GM18517 (cell line): ENCODE results near the gene ITGA6.
A peak's percentile ranks its signal among the peaks of the same experiment; 100 is the strongest.

ENCODE experiments used
- ATAC-seq: cut with Tn5 transposase; IDR thresholded peaks from one replicate; pipeline ENCODE4 v1.9.1; 2021; ENCODE audit warnings: mild to moderate bottlenecking, moderate library complexity; ENCODE audit not compliant: unreplicated experiment

Gene ITGA6

DNA sequence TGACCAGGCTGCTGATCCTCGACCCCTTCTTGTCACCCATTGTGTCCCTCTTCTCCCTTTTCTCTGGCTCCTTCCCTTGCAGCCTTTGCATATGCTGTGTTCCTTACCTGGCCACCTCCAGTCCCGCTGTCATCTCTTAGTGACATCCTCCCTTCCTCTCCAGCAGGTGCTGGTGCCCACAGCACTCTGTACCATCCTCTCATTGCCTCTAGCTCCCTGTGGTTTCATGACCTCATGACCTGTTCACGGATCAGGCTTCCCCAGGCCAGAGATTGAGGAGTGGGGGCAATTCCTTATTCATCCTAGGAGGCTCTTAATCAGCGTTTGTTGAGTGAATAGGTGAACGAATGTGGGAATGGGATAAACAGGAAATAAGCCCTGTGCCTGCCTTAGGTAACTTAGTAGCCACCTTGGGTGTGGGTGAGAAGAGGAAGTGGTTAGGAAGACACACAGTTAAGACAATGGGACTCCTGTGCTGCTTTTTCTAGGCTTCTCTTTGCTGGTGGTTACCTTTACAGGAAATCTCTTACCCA, 35.5 kb downstream of the ITGA6 start:
- ATAC-seq: peak; percentile 54

DNA sequence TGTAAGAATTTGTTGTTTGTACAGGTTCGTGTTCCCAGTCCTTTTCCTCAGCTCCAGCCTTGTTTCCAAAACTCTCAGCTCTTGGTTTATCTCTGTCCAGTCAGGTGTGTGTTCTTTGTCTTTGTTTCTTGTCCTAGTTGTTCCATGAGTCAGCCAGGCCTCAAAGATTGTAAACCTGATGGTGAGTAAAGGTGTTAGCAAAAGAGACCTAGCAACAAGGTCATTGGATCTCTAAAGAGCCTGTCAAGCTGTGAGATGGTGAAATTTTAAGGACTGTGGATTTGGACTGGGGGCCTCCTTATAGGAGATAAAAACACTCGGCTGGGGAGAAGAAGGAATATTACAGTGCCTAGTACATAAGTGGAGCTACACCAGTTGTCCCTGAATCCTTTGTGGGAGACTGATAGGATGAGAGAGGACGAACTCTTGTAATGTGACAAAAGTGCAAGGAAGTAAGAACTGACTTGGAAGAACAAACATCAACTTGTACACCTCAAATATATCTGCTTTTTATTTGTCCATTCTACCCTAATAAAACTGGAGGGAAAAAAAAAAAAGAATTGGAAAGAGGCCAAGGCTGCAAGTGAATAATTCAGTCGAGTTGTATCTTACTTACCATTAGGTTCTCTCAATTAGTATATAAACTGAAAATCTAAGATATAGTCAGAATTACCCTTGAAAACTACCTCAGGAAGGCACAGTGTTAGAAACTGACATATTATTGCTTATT, 37.2 kb downstream of the ITGA6 start:
- ATAC-seq: no peak

DNA sequence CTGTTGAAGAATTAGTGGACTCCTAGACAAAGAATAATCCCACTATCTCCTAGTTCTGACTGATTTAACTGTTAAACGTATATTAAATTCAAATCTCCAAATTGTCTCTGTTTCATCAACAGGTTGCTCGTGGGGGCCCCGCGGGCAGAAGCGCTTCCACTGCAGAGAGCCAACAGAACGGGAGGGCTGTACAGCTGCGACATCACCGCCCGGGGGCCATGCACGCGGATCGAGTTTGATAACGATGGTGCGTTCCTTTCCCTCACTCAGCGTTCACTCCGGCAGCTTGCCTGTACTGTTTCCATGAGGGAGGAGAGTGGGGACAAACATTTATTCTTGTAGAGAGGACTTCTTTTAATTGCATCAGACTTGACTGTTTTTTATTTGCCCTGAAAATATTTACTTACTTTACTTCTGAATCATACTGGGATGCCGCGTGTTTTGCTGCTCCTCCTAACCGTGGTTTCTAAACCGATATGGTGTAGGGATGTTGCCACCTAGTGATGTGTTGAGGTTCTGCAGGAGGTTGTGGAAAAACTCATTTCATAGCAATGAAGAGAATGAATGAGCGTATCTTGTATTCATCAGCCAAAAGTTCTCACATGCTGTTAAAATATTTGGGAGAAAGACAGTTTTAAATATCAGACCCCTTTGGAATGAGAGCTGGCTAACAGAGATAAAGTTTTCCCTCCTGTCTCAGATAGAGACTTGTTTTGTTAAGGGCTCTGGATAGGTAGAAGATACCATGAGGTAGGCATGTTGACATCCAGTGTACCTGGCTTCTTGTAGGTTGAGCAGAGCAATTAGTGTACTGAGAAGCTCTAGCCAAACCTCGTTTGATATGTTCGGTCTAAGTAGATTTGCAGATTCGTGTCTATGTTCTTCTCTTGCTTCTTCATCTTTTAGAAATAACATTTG, 38.3 kb downstream of the ITGA6 start:
- ATAC-seq: no peak

DNA sequence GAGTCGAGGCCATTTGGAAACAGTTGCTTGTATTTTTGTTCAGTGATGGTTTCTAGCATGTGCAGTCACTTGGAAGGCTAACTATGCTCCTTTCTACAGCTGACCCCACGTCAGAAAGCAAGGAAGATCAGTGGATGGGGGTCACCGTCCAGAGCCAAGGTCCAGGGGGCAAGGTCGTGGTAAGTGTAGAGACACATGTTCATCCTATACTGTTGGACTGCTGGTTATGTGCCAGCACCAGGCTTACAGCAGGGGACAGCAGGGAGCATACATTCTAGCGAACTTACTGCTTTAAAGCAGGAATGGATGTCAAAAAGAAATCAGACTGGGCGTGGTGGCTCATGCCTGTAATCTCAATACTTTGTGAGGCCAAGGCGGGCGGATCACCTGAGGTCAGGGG, 40.0 kb downstream of the ITGA6 start:
- no peak for ATAC-seq

DNA sequence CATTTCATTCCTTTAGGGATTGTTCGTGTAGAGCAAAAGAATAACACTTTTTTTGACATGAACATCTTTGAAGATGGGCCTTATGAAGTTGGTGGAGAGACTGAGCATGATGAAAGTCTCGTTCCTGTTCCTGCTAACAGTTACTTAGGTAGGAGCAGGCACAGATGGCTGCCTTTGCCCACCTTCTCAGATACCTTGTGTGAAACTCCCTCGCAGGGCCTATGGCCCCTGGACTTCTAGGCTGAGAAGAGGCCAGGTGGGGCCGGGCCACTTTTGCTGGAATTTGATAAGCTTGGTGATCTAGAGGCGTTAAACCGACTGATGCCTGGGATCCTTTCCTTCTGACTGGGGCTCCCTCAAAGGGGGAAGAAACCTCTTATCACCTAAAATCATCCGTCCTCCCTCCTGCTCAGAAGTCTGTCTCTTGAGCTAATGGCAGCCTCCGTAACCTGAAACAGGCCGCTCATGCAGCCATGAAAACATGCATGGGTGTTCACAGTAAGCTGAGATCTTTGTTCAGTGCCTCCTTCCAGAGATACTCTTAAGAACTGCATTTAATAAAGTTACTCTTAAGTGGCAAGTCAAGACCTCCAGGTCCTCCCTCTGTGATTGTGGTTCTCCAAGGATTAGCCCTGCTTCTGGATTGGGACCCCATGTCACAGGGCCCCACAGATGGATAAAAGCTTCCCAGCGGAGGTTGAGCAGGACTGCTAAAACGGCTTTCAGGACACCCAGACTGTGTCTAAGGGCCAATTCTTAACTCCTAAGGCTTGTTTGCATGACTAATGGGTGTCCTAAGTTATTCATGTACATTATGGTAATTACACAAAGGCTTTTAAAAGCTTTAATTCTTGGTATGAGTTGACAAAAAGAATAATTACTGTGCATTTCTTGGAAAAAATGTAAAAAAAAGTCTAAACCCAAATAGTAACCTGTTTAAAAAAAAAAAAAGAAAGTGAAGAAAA, 43.9 kb downstream of the ITGA6 start:
- ATAC-seq: no peak

DNA sequence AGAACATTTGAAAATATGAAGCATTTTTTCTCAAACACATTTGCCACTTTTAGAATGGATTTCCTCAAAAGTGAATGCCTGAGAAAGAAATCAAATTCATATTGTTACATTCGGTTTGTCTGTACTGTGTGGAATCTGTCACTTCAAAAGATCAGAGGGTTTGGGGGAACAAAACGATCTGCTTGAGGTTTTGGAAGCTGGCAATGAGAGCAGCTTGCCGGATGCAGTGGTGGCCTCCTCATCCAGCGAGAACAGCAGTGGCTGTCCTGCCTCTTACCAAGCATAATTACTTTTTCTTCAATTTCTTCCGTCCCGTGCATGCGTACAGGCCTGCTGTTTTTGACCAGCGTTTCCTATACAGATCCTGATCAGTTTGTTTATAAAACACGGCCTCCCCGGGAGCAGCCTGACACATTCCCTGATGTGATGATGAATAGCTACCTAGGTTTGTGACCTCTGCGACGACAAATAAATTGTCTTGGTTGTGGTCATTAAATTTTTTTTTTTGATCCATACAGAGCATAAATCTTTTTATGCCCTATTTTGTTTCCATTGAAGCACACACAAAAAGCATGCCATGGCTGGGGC, 45.2 kb downstream of the ITGA6 start:
- no peak for ATAC-seq

DNA sequence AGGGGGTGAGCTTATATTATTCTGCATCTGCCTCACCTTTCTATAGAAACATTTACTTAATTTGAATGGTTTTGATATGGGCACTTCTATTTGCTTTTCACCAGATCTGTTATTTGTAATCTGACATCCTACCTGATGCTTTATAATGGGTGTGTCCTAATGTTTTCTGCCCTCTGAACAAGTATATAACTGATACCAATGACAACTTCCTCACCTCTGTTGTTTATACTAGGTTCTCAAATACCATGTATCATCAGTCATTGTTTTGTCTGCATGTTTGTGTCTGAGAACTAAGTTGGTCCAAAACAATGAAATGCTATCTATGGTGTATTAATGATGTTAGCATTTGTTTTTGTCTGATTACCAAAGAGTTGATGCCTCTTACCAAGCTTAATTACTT, 45.8 kb downstream of the ITGA6 start:
- ATAC-seq: no peak

DNA sequence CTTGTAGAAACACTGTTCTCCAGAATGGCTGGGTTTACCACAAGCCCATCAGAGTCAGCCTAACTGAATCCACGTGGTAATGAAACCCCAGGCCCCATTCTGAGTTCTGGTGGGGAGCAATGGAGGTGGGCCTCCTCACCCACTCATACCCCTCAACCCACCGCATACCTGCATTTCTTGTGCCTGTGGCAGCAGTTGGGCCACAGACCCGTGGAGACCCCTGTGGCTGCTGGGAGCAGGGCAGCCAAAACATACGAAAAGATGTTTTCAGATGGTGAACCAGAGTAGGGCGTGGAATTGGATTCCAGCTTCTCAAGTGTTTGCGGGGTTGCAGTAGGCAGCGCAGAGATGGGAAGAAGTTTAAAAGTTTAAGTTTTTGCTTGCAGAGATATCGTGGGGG, 51.0 kb downstream of the ITGA6 start:
- ATAC-seq: no peak

DNA sequence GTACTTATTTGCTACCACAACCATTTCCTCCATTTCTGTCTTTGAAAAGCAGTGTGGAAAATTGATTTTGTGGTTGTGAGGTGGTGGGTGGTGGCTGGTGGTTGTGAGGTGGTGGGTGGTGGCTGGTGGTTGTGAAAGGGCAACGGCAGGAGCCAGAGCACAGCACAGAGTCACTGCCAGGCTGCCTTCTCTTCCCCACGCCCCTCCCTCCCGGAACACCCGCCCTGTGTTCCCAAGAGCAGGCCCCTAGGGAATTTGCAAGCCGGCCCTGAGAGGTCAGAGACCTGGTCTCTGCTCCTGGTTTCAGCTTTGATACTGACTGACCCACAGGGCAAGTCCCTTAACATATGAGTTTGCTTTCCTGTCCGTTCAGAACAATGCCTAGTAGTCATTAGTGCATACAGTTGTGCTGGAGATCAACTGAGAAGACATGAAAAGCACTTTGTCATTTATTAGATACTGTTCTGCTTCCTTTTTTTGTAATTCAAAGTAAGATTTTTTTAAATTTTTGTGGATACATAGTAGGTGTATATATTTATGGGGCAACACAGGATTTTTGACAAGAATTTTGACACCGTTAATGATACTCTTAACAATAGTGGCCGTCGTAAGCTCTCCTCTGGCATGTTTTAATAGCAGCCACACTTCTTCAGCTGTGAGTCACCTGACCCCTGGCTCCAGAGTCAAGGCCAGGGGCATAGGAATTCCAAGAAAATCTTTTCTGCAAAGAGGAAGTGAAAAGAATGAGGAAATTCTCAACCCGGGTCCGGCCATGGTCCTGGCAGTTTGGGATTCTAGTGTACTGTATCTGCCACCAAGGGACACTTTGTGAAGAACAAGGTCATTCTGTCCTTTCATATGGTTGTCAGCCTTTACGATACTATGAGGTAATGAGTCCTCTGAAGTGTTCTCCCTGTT, 53.2 kb downstream of the ITGA6 start:
- ATAC-seq: no peak

DNA sequence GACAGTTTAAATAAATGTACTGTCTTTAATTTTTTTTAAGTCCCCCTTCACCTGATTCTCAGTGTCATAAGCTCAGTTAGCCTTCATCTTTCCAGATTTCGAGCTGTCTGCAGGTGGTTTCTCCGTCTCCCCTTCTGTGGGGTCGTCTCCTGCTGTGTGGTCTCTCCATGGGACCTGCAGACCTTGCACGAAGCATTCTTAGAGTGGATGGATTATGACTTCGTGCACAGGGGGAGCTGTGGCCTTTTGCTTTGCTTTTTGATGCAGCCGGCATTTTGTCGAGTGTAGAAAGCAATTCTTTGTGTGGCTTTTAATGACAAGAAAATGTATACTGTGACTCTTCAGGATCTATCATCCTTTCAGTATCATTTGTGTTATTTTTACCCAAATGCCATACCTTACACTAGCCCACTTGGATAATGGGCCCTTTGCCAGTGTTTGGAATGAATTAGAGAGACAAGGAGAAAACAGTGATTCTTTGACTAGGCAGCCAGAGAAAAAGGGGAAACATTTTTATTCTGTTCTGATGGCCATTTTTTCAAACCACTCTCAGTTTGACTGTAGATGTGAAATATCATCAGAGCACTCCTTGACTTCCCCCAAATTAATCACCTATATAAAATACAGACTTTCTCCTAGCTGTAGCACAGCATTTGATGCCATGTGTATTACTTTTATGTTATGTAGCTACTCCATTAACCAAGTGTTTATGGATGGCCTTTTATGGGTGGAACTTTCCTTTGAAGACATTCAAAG, 54.3 kb downstream of the ITGA6 start:
- no peak for ATAC-seq

DNA sequence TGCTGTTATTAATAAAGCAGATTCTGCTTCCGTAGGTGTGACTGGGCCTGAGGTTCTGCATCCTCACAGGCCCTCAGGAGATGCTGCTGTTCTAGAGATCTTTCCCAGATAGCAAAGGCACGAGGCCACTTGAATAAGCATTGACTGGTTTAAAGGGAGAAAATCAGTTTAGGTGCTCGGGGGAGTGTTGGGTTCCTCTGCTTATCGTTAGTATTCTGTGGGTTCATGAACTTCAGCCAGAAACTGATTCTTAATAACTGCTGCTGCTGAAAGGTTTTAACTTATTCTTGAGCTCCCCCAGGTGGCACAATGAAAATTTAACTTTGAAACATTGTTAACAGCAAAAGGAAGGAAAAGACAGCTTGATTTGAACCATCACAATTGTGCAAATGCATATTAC, 56.9 kb downstream of the ITGA6 start:
- ATAC-seq: no peak

DNA sequence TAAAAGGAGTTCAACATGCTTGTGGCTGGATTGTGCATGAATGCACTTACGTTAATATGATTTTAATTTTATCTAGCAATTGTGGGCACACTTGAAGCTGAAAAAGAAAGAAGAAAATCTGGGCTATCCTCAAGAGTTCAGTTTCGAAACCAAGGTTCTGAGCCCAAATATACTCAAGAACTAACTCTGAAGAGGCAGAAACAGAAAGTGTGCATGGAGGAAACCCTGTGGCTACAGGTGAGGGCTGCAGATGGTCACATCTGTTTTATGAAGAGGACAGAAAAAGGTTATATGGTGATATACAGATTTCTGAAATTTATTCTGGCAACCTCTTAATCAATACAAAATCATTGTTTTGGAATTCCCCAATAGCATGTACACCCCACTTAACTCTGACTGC, 57.3 kb downstream of the ITGA6 start:
- ATAC-seq: no peak

DNA sequence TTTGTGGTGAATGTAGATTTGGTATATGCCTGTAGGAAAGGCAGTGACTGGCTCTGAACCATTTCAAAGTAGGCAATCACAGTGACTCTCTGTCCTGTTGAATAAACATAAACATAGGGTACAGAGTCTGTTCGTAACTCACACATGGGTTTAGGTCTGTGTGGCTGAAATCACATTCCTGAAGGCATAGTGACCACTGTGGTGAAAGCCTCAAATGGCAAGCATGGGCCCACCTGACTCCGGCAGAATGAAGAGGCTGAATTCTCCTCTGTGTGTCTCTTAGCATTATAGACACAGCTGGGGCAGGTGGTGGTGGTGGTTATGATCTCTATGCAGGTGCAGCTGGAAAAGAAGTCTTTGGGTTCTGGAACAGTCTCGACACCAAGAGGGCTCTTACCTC, 61.2 kb downstream of the ITGA6 start:
- no peak for ATAC-seq

DNA sequence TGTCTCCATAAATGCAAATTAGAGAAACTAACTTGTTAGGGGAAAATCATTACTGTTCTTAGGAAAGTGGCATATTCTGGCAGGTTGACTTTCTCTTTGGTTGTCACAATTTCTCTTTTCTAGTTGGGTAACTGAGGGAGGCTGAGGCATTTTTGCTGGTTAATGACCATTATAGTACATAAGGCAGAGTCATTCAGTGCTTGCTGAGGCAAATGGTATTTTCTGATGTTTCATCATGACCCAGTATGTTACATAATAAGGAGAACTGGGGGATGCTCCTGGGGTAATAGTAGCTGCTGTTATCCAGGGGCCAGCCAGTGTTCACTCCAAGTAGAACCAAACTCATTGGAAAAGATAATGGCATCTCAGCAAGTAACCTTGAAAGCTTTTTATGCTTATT, 62.3 kb downstream of the ITGA6 start:
- ATAC-seq: no peak

DNA sequence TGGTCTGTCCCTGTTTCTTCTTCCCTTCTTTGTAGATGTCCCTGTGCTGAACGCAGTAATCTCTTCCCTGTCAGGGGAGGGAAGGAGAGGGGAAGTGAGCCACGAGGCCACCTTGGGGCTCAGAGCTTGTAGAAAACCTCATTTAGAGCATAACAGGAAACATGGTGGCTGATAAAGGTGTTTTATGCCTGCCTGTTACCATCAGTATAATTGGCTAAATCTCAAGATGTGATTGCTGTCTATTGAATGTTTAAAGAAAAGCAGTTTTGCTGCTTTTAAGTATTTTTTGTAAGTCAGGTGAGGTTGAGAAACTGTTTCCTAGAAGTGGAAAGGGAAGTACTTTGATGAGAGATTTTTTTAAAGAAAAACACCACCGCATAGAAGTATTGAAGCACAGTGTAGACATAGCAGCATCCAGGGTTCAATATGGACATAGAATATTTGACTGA, 68.8 kb downstream of the ITGA6 start:
- ATAC-seq: no peak

DNA sequence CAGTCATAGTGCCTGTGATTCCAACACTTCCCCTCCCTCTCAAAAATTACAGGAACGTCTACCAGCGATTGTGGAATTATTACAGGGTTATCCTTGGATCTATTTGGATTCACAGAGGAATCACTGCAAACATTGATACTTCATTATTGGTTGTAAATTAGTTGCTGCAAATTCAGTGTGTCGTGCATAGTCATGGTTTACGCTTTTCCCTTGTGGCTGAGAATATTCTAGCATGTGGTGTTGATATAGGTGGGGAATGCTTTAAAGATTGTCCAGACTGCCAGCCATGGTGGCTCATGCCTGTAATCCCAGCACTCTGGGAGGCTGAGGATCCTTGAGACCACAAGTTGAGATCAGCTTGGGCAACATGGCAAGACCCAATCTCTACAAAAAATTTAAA, 79.8 kb downstream of the ITGA6 start:
- ATAC-seq: no peak

DNA sequence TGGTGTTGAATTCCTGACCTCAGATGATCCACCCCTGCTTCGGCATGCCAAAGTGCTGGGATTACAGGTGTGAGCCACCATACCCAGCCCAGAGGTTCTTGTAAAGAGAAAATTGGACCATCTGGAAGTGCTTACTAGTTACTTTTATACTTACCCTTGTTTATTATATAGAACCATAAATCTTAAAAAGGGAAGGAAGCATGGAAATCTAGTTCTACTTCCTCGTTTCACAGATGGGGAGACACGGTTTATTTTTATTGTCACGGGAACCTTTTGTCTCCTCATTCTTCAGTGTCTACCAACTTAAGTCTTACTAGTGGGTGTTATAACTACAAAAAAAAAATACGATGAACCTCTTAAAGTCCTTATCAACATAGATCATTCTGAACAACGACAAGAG, 82.7 kb downstream of the ITGA6 start:
- ATAC-seq: no peak

DNA sequence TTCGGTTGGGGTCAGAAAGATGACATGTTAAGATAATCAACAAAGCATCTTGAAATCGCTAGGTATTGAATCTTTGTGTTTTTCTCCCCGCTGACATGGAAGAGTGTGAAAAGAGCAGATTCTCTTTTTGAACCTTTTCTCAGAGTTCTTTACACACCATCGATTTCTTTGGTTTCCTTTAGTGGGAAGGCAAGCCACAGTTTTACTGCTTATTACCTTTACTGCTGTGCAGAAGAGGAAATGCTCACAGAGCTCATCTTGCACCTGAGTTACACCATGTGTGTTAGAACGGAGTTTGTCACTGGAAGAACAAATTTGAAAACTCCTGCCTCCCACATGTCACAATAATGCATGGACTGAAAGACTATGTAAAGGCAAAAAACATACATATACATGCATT, 83.2 kb downstream of the ITGA6 start:
- no peak for ATAC-seq
